Ishikawa (cell line): ENCODE data around the gene TULP3.

ENCODE experiments used
- EGR1 ChIP-seq: IDR thresholded peaks from 2 replicates; pipeline ENCODE4 v1.6.1; 2012
- FOXM1 ChIP-seq: IDR thresholded peaks from 2 replicates; pipeline ENCODE4 v1.6.1; 2012; ENCODE audit warnings: low read depth, borderline replicate concordance
- RAD21 ChIP-seq: IDR thresholded peaks from 2 replicates; pipeline ENCODE4 v1.6.1; 2012; ENCODE audit warnings: low read depth
- YY1 ChIP-seq: IDR thresholded peaks from 2 replicates; pipeline ENCODE4 v1.6.1; 2012; ENCODE audit warnings: low read depth
- TF ChIP-seq, protein P1 (sequence below): IDR thresholded peaks from 2 replicates; pipeline ENCODE4 v1.6.1; 2012

DNA sequence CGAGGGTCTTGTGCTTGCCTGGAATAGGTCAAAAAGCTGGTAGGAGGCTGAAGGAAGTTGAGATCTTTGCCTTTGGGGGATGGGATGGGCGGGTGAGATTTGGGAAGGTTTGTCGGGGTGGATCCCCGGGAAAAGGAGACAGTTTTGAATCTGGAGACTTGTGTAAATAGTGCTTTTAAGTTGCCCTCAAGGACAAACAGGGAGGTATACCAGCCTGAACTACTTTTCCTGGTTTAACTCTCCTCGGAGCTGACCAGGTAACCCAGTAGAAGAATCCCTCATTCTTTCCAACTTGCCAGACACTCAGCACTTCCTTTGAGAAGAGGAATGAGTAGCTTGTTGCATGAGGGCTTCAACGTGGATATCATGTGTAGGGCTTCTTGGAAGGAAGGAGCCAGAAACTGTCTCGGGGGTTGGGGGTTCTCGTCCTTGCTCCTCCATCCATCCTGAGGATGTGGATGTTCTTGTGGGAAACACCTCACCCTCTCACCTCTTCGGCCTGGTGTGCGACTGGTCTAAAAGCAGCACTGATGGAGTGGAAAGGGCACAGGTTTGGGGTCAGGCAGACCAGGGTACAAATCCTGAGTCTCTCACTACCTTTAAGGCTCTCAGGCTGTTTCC is 70.4 kb downstream of the TULP3 start:
- TF ChIP-seq, protein P1, sequence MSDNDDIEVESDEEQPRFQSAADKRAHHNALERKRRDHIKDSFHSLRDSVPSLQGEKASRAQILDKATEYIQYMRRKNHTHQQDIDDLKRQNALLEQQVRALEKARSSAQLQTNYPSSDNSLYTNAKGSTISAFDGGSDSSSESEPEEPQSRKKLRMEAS: no peak
- TF ChIP-seq RAD21 (no peak), YY1 (no peak), FOXM1 (no peak), EGR1 (no peak)
